Neuronal stem cell (in vitro differentiated cells): Measurements from ENCODE around the gene TRIM40.
A peak's percentile ranks its signal among the peaks of the same experiment; 100 is the strongest.

Experiments
- DNase-seq: peaks from one replicate; pipeline ENCODE4 v3.0.0-alpha.2; 2013; ENCODE audit warnings: low spot score
- H2AFZ ChIP-seq: one replicate; pipeline ENCODE4 v1.6.1; 2013; ENCODE audit warnings: mild to moderate bottlenecking, low read length, inconsistent platforms
- H2AK5ac ChIP-seq: 2 replicates; pipeline ENCODE4 v1.6.1; 2013; ENCODE audit warnings: low read depth, mild to moderate bottlenecking, inconsistent platforms, low read length, moderate library complexity, mixed read lengths
- H2BK120ac ChIP-seq: 2 replicates; pipeline ENCODE4 v1.6.1; 2013; ENCODE audit warnings: low read depth, mild to moderate bottlenecking, inconsistent platforms, low read length, moderate library complexity, mixed read lengths
- H2BK12ac ChIP-seq: one replicate; pipeline ENCODE4 v1.6.1; 2013; ENCODE audit warnings: low read length, inconsistent platforms
- H2BK15ac ChIP-seq: 2 replicates; pipeline ENCODE4 v1.6.1; 2013; ENCODE audit warnings: mild to moderate bottlenecking, low read length, inconsistent platforms, mixed read lengths
- H2BK5ac ChIP-seq: one replicate; pipeline ENCODE4 v1.6.1; 2013; ENCODE audit warnings: inconsistent platforms, mild to moderate bottlenecking, low read length, moderate library complexity
- H3K14ac ChIP-seq: one replicate; pipeline ENCODE4 v1.6.1; 2013; ENCODE audit warnings: low read length, inconsistent platforms
- H3K18ac ChIP-seq: 2 replicates; pipeline ENCODE4 v1.6.1; 2013; ENCODE audit warnings: low read length, inconsistent platforms
- H3K23ac ChIP-seq: 2 replicates; pipeline ENCODE4 v1.6.1; 2013; ENCODE audit warnings: low read depth, mild to moderate bottlenecking, mixed read lengths, low read length, inconsistent platforms; ENCODE audit not compliant: poor library complexity
- H3K27ac ChIP-seq: replicated peaks from 3 replicates; pipeline ENCODE4 v1.5.1; 2013; ENCODE audit warnings: low read length, inconsistent platforms
- H3K27me3 ChIP-seq, 3 experiments: 2 replicates each; pipeline ENCODE4 v1.6.1; 2013; ENCODE audit warnings: low read length in 3 of 3, mild to moderate bottlenecking in 2 of 3, inconsistent platforms in 1 of 3, low read depth in 1 of 3, mixed read lengths in 1 of 3, moderate library complexity in 1 of 3; ENCODE audit not compliant: control insufficient read depth in 3 of 3, insufficient read depth in 3 of 3
- H3K36me3 ChIP-seq, 2 donors: replicated peaks in 1 of 2; 2 replicates each; pipeline ENCODE4 v1.6.1; 2013; ENCODE audit warnings: low read length in 2 of 2; ENCODE audit not compliant: control insufficient read depth in 2 of 2, insufficient read depth in 2 of 2
- H3K4ac ChIP-seq: 2 replicates; pipeline ENCODE4 v1.6.1; 2013; ENCODE audit warnings: inconsistent platforms, mild to moderate bottlenecking, low read length, moderate library complexity
- H3K4me1 ChIP-seq, 2 donors: 1 replicate in 1 of 2; 2 replicates in 1 of 2; pipeline ENCODE4 v1.6.1; 2013; ENCODE audit warnings: low read length in 2 of 2, low read depth in 1 of 2; ENCODE audit not compliant: control insufficient read depth in 2 of 2, insufficient read depth in 1 of 2
- H3K4me2 ChIP-seq: one replicate; pipeline ENCODE4 v1.6.1; 2013; ENCODE audit warnings: mild to moderate bottlenecking, low read length, inconsistent platforms; ENCODE audit not compliant: insufficient read depth, poor library complexity, severe bottlenecking
- H3K4me3 ChIP-seq, 2 donors: 2 replicates each; pipeline ENCODE4 v1.5.1; 2013; ENCODE audit warnings: low read length in 2 of 2, mild to moderate bottlenecking in 2 of 2, inconsistent platforms in 1 of 2, moderate library complexity in 1 of 2
- H3K79me1 ChIP-seq: one replicate; pipeline ENCODE4 v1.6.1; 2013; ENCODE audit warnings: low read depth, mild to moderate bottlenecking, inconsistent platforms, low read length, moderate library complexity
- H3K9ac ChIP-seq: one replicate; pipeline ENCODE4 v1.6.1; 2013; ENCODE audit warnings: mild to moderate bottlenecking, low read depth, low read length, inconsistent platforms; ENCODE audit not compliant: poor library complexity
- H3K9me3 ChIP-seq, 2 donors: replicated peaks in 1 of 2; 2 replicates each; pipeline versions ENCODE3 to v1.6.1; 2013; ENCODE audit warnings: low read length in 2 of 2, mild to moderate bottlenecking in 2 of 2, inconsistent platforms in 1 of 2, low read depth in 1 of 2, mixed read lengths in 1 of 2, moderate library complexity in 1 of 2; ENCODE audit not compliant: control insufficient read depth in 2 of 2, insufficient read depth in 1 of 2
- H4K8ac ChIP-seq: one replicate; pipeline ENCODE4 v1.6.1; 2013; ENCODE audit warnings: low read depth, mild to moderate bottlenecking, inconsistent platforms, low read length, moderate library complexity
- H4K91ac ChIP-seq: one replicate; pipeline ENCODE4 v1.6.1; 2013; ENCODE audit warnings: low read length, low read depth, mild to moderate bottlenecking, inconsistent platforms; ENCODE audit not compliant: poor library complexity
- WGBS, 2 donors: extraction: QIAGEN DNeasy Blood & Tissue Kit; methylation state at CpG; one replicate each; pipeline ENCODE4 v1.1.7; 2013; ENCODE audit warnings: missing lambda C conversion rate in 2 of 2, mixed read lengths in 1 of 2; ENCODE audit not compliant: insufficient read length in 2 of 2, insufficient replicate concordance in 1 of 2; ENCODE audit errors: extremely low coverage in 2 of 2; 5-methylcytosine and 5-hydroxymethylcytosine counted together

TRIM40 gene

GRCh38 chr6:30185846-30186484 is 50.0 kb downstream of the TRIM40 start:
- no peak overlapping the region for H2BK15ac ChIP-seq
- no peak overlapping the region for H2AFZ ChIP-seq
- peaks cover 0 to 7% of the 10 kb centered on the region in 2 donors for H3K9me3 ChIP-seq
- no peaks in the 10 kb centered on the region for H3K27me3 ChIP-seq
- H3K23ac ChIP-seq, result no peak overlapping the region
- H3K18ac ChIP-seq, result no peak overlapping the region
- no peak overlapping the region for H2BK5ac ChIP-seq
- H4K8ac ChIP-seq, result no peak overlapping the region
- no peak overlapping the region for H3K4me3 ChIP-seq
- H2BK12ac ChIP-seq, result no peak overlapping the region
- DNase-seq, result no peak
- H3K9ac ChIP-seq, result no peak overlapping the region
- 100% methylated on average over 6 of the region's 20 CpGs; no CpG with 5 or more reads in 1 of the 2 donors for WGBS, 2 donors
- no peaks in the 10 kb centered on the region for H3K4me1 ChIP-seq
- H3K14ac ChIP-seq, result no peak overlapping the region
- H2AK5ac ChIP-seq, result no peak overlapping the region
- H3K79me1 ChIP-seq, result no peaks in the 10 kb centered on the region
- H3K36me3 ChIP-seq, result peaks cover 16 to 60% of the 10 kb centered on the region in 2 donors
- H3K27ac ChIP-seq, result no peak overlapping the region
- no peak overlapping the region for H3K4me2 ChIP-seq
- no peak overlapping the region for H4K91ac ChIP-seq
- H3K4ac ChIP-seq, result no peak overlapping the region
- no peak overlapping the region for H2BK120ac ChIP-seq

GRCh38 chr6:30188541-30188940 is 52.6 kb downstream of the TRIM40 start:
- H4K8ac ChIP-seq, result no peak overlapping the region
- H3K9ac ChIP-seq, result no peak overlapping the region
- H3K4ac ChIP-seq, result no peak overlapping the region
- DNase-seq, result no peak
- H3K27ac ChIP-seq, result no peak overlapping the region
- no peaks in the 10 kb centered on the region for H3K27me3 ChIP-seq
- H2AK5ac ChIP-seq, result no peak overlapping the region
- no peak overlapping the region for H3K14ac ChIP-seq
- no peak overlapping the region for H2BK12ac ChIP-seq
- no peak overlapping the region for H2AFZ ChIP-seq
- H3K4me1 ChIP-seq, result no peaks in the 10 kb centered on the region
- H3K4me2 ChIP-seq, result no peak overlapping the region
- no peak overlapping the region for H2BK120ac ChIP-seq
- H3K9me3 ChIP-seq, result peaks cover 0 to 2% of the 10 kb centered on the region in 2 donors
- H2BK5ac ChIP-seq, result no peak overlapping the region
- H3K18ac ChIP-seq, result no peak overlapping the region
- no peak overlapping the region for H4K91ac ChIP-seq
- peaks cover 16 to 82% of the 10 kb centered on the region in 2 donors for H3K36me3 ChIP-seq
- WGBS, 2 donors, result no CpG with 5 or more reads among the region's 5 CpGs
- peak overlapping the region; percentile 40 for H3K23ac ChIP-seq
- peak overlapping the region; percentile 42 for H2BK15ac ChIP-seq
- H3K79me1 ChIP-seq, result peaks cover 2% of the 10 kb centered on the region
- no peak overlapping the region for H3K4me3 ChIP-seq

- Histone ChIP-seq H2BK120ac (no peak overlapping the region), H3K14ac (no peak overlapping the region), H3K27ac (no peak overlapping the region), H3K4ac (no peak overlapping the region), H2BK5ac (no peak overlapping the region), H2AFZ (no peak overlapping the region), H3K18ac (no peak overlapping the region), H3K4me1 (peaks cover 0 to 1% of the 10 kb centered on the region in 2 donors), H3K23ac (no peak overlapping the region), H2BK12ac (no peak overlapping the region), H3K36me3 (peaks cover 9 to 90% of the 10 kb centered on the region in 2 donors), H4K8ac (no peak overlapping the region), H3K9ac (no peak overlapping the region), H3K4me2 (no peak overlapping the region), H3K27me3 (no peaks in the 10 kb centered on the region), H3K4me3 (no peak overlapping the region), H4K91ac (no peak overlapping the region), H3K79me1 (peaks cover 2% of the 10 kb centered on the region), H3K9me3 (no peaks in the 10 kb centered on the region), H2AK5ac (no peak overlapping the region), H2BK15ac (no peak overlapping the region)
- no CpG with 5 or more reads among the region's 7 CpGs for WGBS, 2 donors
- DNase-seq, result no peak
Observed at GRCh38 chr6:30192076-30192475, 56.1 kb downstream of the TRIM40 start.

GRCh38 chr6:30194797-30195690 is 59.1 kb downstream of the TRIM40 start:
- no peak overlapping the region for H3K4me3 ChIP-seq
- H3K36me3 ChIP-seq, result peaks cover 2 to 92% of the 10 kb centered on the region in 2 donors

More at GRCh38 chr6:30194797-30195690, 59.1 kb downstream of the TRIM40 start:
- H2BK12ac ChIP-seq, result no peak overlapping the region
- peak overlapping the region; percentile 11 for H3K23ac ChIP-seq
- H3K9me3 ChIP-seq, result no peaks in the 10 kb centered on the region
- H3K27me3 ChIP-seq, result no peaks in the 10 kb centered on the region
- no peak overlapping the region for H3K9ac ChIP-seq
- no peak overlapping the region for H4K91ac ChIP-seq
- H4K8ac ChIP-seq, result no peak overlapping the region
- WGBS, 2 donors, result no CpG with 5 or more reads among the region's 8 CpGs
- H2AK5ac ChIP-seq, result no peak overlapping the region
- peaks cover 2% of the 10 kb centered on the region for H3K79me1 ChIP-seq
- no peak overlapping the region for H3K18ac ChIP-seq
- H2BK120ac ChIP-seq, result no peak overlapping the region
- H3K27ac ChIP-seq, result no peak overlapping the region
- no peak overlapping the region for H2BK5ac ChIP-seq
- H3K4ac ChIP-seq, result no peak overlapping the region
- H3K14ac ChIP-seq, result no peak overlapping the region
- peaks cover 0 to 1% of the 10 kb centered on the region in 2 donors for H3K4me1 ChIP-seq
- no peak for DNase-seq
- no peak overlapping the region for H3K4me2 ChIP-seq
- H2BK15ac ChIP-seq, result no peak overlapping the region
- H2AFZ ChIP-seq, result no peak overlapping the region
